Parathyroid adenoma (tissue), 2 donors: ENCODE data around the gene ESRRA.

Experiments
- H2AFZ ChIP-seq: fragments of 300-600 bp; sonication (generic); one replicate; pipeline ENCODE4 v1.7.0; 2017; ENCODE audit warnings: antibody characterized with exemption, mild to moderate bottlenecking
- H3K27ac ChIP-seq: fragments of 300-600 bp; sonication (generic); one replicate; pipeline ENCODE4 v1.7.0; 2017
- H3K27me3 ChIP-seq: fragments of 300-600 bp; sonication (generic); one replicate; pipeline ENCODE4 v1.7.0; 2017; ENCODE audit warnings: low read length; ENCODE audit not compliant: control insufficient read depth, insufficient read depth
- H3K36me3 ChIP-seq: fragments of 300-600 bp; sonication (generic); one replicate; pipeline ENCODE4 v1.7.0; 2017; ENCODE audit warnings: low read length; ENCODE audit not compliant: control insufficient read depth, insufficient read depth
- H3K4me1 ChIP-seq: fragments of 300-600 bp; sonication (generic); one replicate; pipeline ENCODE4 v1.7.0; 2017; ENCODE audit warnings: control low read depth
- H3K4me2 ChIP-seq: fragments of 300-600 bp; sonication (generic); one replicate; pipeline ENCODE4 v1.7.0; 2017; ENCODE audit warnings: low read length
- H3K4me3 ChIP-seq: fragments of 300-600 bp; sonication (generic); one replicate; pipeline ENCODE4 v1.7.0; 2017; ENCODE audit warnings: low read depth, low read length
- H3K79me2 ChIP-seq: fragments of 300-600 bp; sonication (generic); one replicate; pipeline ENCODE4 v1.7.0; 2017; ENCODE audit warnings: control low read depth
- H3K9ac ChIP-seq: fragments of 300-600 bp; sonication (generic); one replicate; pipeline ENCODE4 v1.7.0; 2017; ENCODE audit warnings: mild to moderate bottlenecking
- H3K9me3 ChIP-seq: fragments of 300-600 bp; sonication (generic); one replicate; pipeline ENCODE4 v1.7.0; 2017; ENCODE audit warnings: low read length; ENCODE audit not compliant: control insufficient read depth
- TF ChIP-seq, protein P1 (sequence below): fragments of 300-600 bp; sonication (generic); IDR thresholded peaks from one replicate; pipeline ENCODE4 v1.7.0; 2017; ENCODE audit warnings: antibody characterized with exemption, mild to moderate bottlenecking
- donor health status: primary hyperparathyroidism.

Gene ESRRA

DNA sequence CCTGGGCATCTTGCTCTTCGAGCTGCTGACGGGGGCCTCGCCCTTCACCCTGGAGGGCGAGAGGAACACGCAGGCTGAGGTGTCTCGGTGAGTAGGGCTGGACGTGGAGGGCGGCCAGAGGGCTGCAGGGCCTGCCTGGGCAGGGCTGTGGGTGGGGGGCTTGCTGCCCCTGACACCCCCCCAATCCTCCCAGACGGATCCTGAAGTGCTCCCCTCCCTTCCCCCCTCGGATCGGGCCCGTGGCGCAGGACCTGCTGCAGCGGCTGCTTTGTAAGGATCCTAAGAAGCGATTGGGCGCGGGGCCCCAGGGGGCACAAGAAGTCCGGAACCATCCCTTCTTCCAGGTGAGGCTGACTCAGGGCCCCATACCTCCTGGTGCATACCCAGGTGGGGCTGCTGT, 56.3 kb downstream of the ESRRA start:
- TF ChIP-seq, protein P1, sequence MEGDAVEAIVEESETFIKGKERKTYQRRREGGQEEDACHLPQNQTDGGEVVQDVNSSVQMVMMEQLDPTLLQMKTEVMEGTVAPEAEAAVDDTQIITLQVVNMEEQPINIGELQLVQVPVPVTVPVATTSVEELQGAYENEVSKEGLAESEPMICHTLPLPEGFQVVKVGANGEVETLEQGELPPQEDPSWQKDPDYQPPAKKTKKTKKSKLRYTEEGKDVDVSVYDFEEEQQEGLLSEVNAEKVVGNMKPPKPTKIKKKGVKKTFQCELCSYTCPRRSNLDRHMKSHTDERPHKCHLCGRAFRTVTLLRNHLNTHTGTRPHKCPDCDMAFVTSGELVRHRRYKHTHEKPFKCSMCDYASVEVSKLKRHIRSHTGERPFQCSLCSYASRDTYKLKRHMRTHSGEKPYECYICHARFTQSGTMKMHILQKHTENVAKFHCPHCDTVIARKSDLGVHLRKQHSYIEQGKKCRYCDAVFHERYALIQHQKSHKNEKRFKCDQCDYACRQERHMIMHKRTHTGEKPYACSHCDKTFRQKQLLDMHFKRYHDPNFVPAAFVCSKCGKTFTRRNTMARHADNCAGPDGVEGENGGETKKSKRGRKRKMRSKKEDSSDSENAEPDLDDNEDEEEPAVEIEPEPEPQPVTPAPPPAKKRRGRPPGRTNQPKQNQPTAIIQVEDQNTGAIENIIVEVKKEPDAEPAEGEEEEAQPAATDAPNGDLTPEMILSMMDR = no peak
- Histone ChIP-seq H3K36me3 (no peaks in the 10 kb centered on the region), H3K79me2 (no peaks in the 10 kb centered on the region), H3K27ac (no peak overlapping the region), H3K27me3 (no peaks in the 10 kb centered on the region), H3K9me3 (no peaks in the 10 kb centered on the region), H3K4me2 (no peak overlapping the region), H2AFZ (no peak overlapping the region), H3K4me1 (peaks cover 4% of the 10 kb centered on the region), H3K9ac (no peak overlapping the region), H3K4me3 (no peak overlapping the region)

DNA sequence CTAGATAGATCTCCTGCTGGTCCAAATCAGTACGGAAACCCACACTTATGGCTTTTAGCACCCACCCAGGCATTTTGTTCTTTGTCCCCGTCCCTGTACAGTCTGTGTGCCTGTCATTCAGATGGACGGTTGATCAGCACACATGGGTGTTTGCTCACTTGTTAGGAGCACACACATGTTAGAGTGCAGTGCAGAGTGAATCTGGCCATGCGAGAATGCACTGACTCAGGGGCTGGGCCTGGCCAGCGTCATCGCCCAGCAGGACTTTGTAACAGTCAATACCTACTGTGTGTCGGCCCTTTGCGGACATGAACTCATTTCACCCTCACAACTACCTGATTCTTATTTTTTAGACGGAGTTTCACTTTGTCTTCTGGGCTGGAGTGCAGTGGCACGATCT, 57.0 kb downstream of the ESRRA start:
- Histone ChIP-seq H3K9ac (no peak overlapping the region), H2AFZ (no peak overlapping the region), H3K4me3 (no peak overlapping the region), H3K4me2 (no peak overlapping the region), H3K4me1 (peaks cover 4% of the 10 kb centered on the region), H3K27me3 (no peaks in the 10 kb centered on the region), H3K27ac (no peak overlapping the region), H3K79me2 (no peaks in the 10 kb centered on the region), H3K9me3 (no peaks in the 10 kb centered on the region), H3K36me3 (no peaks in the 10 kb centered on the region)
- TF ChIP-seq, protein P1 = no peak

DNA sequence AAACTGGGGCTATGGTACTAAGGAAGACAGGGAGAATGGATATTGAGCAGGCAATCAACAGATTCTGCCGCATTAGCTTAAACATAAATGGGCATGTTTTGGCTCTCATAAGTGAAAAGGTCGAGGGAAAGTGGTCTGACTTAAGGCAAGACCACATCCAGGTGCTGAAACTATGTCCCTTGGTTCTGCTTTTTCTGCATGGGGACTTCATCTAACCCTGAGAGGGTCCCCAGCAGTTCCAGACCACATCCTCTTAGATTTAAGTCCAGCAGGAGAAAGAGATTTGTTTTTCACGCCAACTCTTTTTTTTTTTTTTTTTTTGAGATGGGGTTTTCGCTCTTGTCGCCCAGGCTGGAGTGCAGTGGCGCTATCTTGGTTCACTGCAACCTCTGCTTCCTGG, 59.1 kb downstream of the ESRRA start:
- TF ChIP-seq, protein P1 = no peak
- Histone ChIP-seq H3K36me3 (no peaks in the 10 kb centered on the region), H2AFZ (no peak overlapping the region), H3K79me2 (no peaks in the 10 kb centered on the region), H3K4me3 (no peak overlapping the region), H3K9ac (no peak overlapping the region), H3K4me2 (no peak overlapping the region), H3K9me3 (no peaks in the 10 kb centered on the region), H3K27ac (no peak overlapping the region), H3K27me3 (no peaks in the 10 kb centered on the region), H3K4me1 (no peaks in the 10 kb centered on the region)

DNA sequence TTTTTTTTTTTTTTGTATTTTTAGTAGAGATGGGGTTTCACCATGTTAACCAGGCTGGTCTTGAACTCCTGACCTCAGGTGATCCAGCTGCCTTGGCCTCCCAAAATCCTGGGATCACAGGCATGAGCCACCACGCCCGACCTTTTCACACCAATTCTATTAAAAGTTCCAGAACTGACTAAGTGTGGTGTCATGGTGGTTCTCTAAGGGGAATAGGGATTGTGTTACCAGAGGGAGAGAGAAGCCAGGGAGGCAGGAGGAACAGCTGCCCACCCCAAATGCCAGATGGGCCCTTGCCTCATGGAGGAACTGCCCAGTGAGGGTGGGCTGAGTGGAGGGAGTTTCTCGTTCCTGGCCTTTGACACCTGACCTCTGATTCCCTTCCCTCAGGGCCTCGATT, 59.6 kb downstream of the ESRRA start:
- Histone ChIP-seq H3K4me3 (no peak overlapping the region), H3K36me3 (no peaks in the 10 kb centered on the region), H3K9ac (no peak overlapping the region), H3K4me2 (no peak overlapping the region), H3K27ac (no peak overlapping the region), H3K4me1 (no peaks in the 10 kb centered on the region), H3K79me2 (no peaks in the 10 kb centered on the region), H2AFZ (no peak overlapping the region), H3K27me3 (no peaks in the 10 kb centered on the region), H3K9me3 (no peaks in the 10 kb centered on the region)
- TF ChIP-seq, protein P1 = no peak
